Embryonic facial prominence (tissue), 1 donor: ENCODE measurements around the gene ARPC1A.
"Not testable (repeated sequence)": the region's sequence is repeated elsewhere in the genome, so short reads cannot be mapped to it uniquely, and the experiment has no call there.

Experiments
- DNase-seq: peaks from one replicate; pipeline ENCODE4 v3.0.0-alpha.2; 2016; ENCODE audit errors: extremely low spot score

ARPC1A gene

GRCh38 chr7:99409192-99409572 is 83.5 kb downstream of the ARPC1A start:
- no peak for DNase-seq

DNA sequence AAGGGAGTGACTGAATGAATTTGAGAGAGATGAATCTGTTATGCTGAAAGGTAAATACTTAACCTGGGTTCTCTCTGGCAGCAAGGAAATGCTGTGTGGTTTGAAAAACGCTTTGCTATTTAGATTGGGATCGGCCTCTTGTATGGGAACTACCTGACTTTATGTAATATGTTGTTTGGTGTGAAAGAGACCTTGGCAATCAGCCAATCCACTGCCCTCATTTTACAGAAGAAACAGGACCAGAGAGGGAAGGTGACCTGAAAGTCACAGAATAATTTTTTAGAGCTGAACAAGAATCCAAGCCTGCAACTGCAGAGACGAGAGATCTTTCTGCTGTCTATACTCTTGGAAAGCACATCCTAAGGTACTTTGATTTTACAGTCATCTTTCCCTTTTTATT is 84.1 kb downstream of the ARPC1A start:
- no peak for DNase-seq

GRCh38 chr7:99410635-99411034 is 84.9 kb downstream of the ARPC1A start:
- no peak for DNase-seq

GRCh38 chr7:99415513-99416127 is 89.9 kb downstream of the ARPC1A start:
- not testable (repeated sequence) for DNase-seq
